BLaER1 (cell line): ENCODE data around the gene CINP.
A peak's percentile ranks its signal among the peaks of the same experiment; 100 is the strongest.

Experiments
- H3K27ac ChIP-seq: shearing (Covaris generic); formaldehyde crosslinking; 2 replicates; pipeline ENCODE4 v1.8.1; 2022
- H3K27me3 ChIP-seq: shearing (Covaris generic); formaldehyde crosslinking; 2 replicates; pipeline ENCODE4 v1.8.1; 2022
- H3K36me3 ChIP-seq: shearing (Covaris generic); formaldehyde crosslinking; 2 replicates; pipeline ENCODE4 v1.8.1; 2022
- H3K4me1 ChIP-seq: shearing (Covaris generic); formaldehyde crosslinking; 2 replicates; pipeline ENCODE4 v1.8.1; 2022
- H3K4me2 ChIP-seq: shearing (Covaris generic); formaldehyde crosslinking; 2 replicates; pipeline ENCODE4 v1.8.1; 2022
- H3K4me3 ChIP-seq: shearing (Covaris generic); formaldehyde crosslinking; 2 replicates; pipeline ENCODE4 v1.8.1; 2022
- H3K9ac ChIP-seq: shearing (Covaris generic); formaldehyde crosslinking; 2 replicates; pipeline ENCODE4 v1.8.1; 2022
- H3K9me3 ChIP-seq: shearing (Covaris generic); formaldehyde crosslinking; 2 replicates; pipeline ENCODE4 v1.8.1; 2022
- H4K20me1 ChIP-seq: shearing (Covaris generic); formaldehyde crosslinking; 2 replicates; pipeline ENCODE4 v1.8.1; 2022
- Cebpa-rat ChIP-seq: shearing (Covaris generic); IDR thresholded peaks from 2 replicates; pipeline ENCODE4 v1.8.1; 2022

CINP gene

DNA sequence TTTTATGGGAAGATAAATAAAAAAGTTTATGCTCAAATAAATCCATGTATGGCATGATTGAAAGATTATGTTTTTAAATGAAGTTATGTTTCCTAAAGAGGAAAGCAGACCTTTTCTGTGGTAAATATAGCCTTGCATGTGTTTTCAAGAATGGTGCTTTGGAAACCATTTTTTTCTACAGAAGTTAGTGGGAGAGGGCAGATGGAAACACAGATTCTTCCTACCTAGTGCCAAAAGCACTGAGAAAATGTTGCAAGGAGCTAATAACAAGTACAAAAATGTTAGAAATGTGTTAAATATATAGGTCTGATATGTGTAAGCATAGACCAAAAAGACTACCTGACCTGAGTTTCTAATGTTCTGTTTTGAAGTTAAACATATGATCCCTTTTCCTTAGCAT lies 24.4 kb upstream of the CINP start:
- Histone ChIP-seq H3K4me3 (no peak overlapping the region), H3K27ac (no peak overlapping the region), H3K9me3 (no peaks in the 10 kb centered on the region), H3K36me3 (no peaks in the 10 kb centered on the region), H3K4me2 (no peak overlapping the region), H3K9ac (no peak overlapping the region), H3K27me3 (no peaks in the 10 kb centered on the region), H4K20me1 (no peaks in the 10 kb centered on the region), H3K4me1 (no peaks in the 10 kb centered on the region)
- no peak for TF ChIP-seq Cebpa-rat

DNA sequence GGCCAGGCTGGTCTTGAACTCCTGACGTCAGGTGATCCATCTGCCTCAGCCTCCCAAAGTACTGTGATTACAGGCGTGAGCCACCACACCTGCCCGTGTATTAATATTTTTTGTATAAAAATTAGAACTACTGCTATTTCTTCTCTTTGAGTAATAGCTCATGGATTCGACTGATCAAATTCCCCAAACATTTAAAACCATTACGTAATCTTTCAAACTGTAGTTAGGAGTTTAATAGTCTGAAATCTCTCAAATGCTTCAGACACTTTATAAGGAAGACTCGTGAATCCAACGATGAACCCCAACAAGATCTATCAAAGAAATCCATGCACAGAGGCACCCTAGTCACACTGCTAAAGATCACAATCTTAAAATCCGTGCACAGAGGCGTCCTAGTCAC lies 16.1 kb upstream of the CINP start:
- Histone ChIP-seq H3K9ac (no peak overlapping the region), H3K36me3 (peaks cover 33% of the 10 kb centered on the region), H3K4me3 (no peak overlapping the region), H3K9me3 (no peaks in the 10 kb centered on the region), H3K27me3 (no peaks in the 10 kb centered on the region), H3K4me2 (no peak overlapping the region), H3K4me1 (no peaks in the 10 kb centered on the region), H3K27ac (no peak overlapping the region), H4K20me1 (no peaks in the 10 kb centered on the region)
- TF ChIP-seq Cebpa-rat = no peak

DNA sequence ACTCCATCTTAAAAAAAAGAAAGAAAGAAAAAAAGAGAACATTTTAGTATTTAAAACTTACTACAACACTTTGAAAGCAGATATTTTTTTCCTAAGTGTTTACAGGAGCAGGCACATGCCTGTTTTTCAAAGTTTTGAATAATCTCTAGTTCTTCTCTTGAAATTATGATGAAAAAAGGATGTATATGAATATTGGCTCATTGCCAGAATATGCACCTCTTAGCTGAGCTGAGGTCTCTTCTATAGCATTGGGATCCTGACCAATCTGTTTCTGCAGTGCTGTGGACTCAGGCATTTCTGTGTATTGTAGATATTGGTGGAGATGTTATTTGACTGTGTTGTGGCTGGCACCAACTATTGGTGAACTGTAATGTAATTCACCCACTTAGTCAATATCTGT lies 15.0 kb upstream of the CINP start:
- Histone ChIP-seq H3K9me3 (no peaks in the 10 kb centered on the region), H3K36me3 (peaks cover 33% of the 10 kb centered on the region), H3K27ac (no peak overlapping the region), H3K27me3 (no peaks in the 10 kb centered on the region), H3K4me2 (no peak overlapping the region), H3K9ac (no peak overlapping the region), H3K4me3 (no peak overlapping the region), H4K20me1 (no peaks in the 10 kb centered on the region), H3K4me1 (no peaks in the 10 kb centered on the region)
- no peak for TF ChIP-seq Cebpa-rat

DNA sequence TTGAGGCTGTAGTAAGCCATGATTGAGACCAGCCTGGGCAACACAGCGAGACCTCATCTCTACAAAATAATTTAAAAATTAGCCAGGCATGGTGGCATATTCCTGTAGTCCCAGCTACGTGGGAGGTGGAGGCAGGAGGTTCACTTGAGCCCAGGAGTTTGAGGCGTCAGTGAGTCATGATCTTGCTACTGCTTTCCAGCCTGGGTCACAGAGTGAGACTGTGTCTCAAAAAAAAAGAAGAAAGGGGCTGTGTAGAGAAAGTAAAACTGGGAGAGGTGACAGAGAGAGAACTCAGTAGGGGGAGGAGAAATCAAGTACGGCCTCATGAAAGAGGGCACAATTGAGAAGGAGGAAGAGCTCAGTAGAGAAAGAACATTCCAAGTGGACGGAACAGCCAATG lies 12.4 kb upstream of the CINP start:
- Histone ChIP-seq H3K27me3 (no peaks in the 10 kb centered on the region), H3K9ac (no peak overlapping the region), H3K9me3 (no peaks in the 10 kb centered on the region), H3K4me1 (no peaks in the 10 kb centered on the region), H3K36me3 (peaks cover 27% of the 10 kb centered on the region), H3K4me3 (no peak overlapping the region), H3K4me2 (no peak overlapping the region), H3K27ac (no peak overlapping the region), H4K20me1 (no peaks in the 10 kb centered on the region)
- no peak for TF ChIP-seq Cebpa-rat

DNA sequence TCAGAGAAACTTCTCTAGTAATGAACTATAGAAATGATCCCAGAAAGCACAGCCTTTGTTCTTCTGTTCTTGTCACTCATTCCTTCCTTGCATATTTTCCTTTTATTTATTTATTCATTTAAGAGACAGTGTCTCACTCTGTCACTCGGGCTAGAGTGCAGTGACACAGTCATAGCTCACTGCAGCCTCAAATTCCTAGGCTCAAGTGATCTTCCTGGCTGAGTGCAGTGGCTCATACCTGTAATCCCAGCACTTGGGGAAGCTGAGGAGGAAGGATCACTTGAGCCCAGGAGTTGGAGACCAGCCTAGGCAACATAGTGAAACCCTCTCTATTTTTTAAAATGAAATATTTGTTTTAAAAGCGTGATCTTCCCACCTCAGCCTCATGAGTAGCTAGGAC lies 11.6 kb upstream of the CINP start:
- Histone ChIP-seq H3K36me3 (peaks cover 23% of the 10 kb centered on the region), H3K4me2 (no peak overlapping the region), H3K27ac (no peak overlapping the region), H3K9ac (no peak overlapping the region), H3K9me3 (no peaks in the 10 kb centered on the region), H3K27me3 (no peaks in the 10 kb centered on the region), H4K20me1 (peaks cover under 1% of the 10 kb centered on the region; the same call in 1 of the 2 replicates), H3K4me1 (no peaks in the 10 kb centered on the region), H3K4me3 (no peak overlapping the region)
- no peak for TF ChIP-seq Cebpa-rat

DNA sequence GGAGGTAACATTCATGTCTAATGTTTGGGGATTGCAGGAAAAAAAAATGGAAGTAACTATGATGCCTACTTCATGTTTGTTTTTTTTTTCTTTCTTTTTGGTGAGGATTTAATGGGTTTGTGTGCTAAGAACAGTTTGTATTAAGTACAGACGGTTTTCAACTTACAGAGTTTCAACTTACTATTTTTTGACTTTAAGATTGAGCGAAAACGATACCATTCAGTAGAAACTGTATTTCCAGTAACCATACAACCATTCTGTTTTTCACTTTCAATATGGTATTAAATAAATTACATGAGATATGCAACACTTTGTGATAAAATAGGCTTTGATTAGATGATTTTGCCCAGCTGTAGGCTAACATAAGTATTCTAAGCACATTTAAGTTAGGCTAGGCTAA lies 10.4 kb upstream of the CINP start:
- H3K9me3 ChIP-seq = no peaks in the 10 kb centered on the region
- peaks cover 2% of the 10 kb centered on the region for H3K4me1 ChIP-seq
- H3K36me3 ChIP-seq = peaks cover 13% of the 10 kb centered on the region; the same call in 1 of the 2 replicates
- no peak overlapping the region for H3K27ac ChIP-seq
- no peak overlapping the region for H3K4me2 ChIP-seq
- TF ChIP-seq Cebpa-rat = no peak
- no peak overlapping the region for H3K4me3 ChIP-seq
- no peaks in the 10 kb centered on the region for H3K27me3 ChIP-seq
- H4K20me1 ChIP-seq = peaks cover 8% of the 10 kb centered on the region
- H3K9ac ChIP-seq = no peak overlapping the region

DNA sequence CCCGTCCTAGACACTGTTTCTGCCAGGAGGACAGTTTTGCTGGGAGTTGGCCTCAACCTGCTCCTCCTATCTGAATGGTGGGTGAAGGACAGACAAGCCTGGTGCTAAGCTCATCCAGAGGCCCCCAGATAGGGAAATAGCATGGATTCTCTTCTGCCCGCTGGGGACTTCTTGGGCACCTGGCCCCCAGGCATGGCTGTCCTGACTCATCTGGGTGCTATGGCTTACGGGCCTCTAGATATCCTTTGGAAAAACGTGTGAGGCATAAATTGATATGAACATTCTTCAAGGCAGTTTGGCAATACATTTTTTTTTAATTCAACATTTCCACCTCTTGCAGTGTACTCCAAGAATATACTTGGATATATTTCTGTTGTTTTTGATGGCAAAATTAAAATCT lies 8.7 kb upstream of the CINP start:
- Histone ChIP-seq H3K4me3 (no peak overlapping the region), H3K9ac (no peak overlapping the region), H3K9me3 (no peaks in the 10 kb centered on the region), H4K20me1 (peaks cover 8% of the 10 kb centered on the region), H3K36me3 (no peaks in the 10 kb centered on the region), H3K4me2 (no peak overlapping the region), H3K4me1 (peaks cover 12% of the 10 kb centered on the region), H3K27me3 (no peaks in the 10 kb centered on the region), H3K27ac (no peak overlapping the region)
- TF ChIP-seq Cebpa-rat = no peak

DNA sequence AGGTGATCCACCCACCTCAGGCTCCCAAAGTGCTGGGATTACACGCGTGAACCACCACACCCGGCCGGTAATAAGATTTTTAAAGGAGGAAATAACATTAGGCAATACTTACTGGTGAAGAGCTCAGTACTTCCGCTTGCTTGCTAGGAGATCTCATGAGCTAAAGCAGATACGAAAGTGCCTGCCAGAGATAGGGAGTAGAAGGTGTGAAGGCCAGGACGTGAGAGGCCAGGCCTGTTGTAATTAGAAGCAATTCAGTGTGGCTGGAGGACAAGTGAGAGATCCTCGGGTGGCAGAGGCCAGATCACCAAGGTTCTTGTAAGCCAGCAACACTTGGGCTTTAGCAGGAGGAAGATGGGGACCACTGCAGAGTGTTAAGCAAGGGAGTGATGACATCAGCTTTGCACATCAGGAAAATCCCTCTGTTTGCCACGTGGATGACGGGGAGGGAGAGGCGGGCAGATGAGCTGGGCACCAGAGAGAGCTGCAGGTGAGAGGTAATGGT lies 7.7 kb upstream of the CINP start:
- Histone ChIP-seq H3K9me3 (no peaks in the 10 kb centered on the region), H3K9ac (no peak overlapping the region), H3K4me2 (no peak overlapping the region), H4K20me1 (peaks cover 8% of the 10 kb centered on the region), H3K27ac (no peak overlapping the region), H3K27me3 (no peaks in the 10 kb centered on the region), H3K4me1 (peaks cover 12% of the 10 kb centered on the region), H3K36me3 (no peaks in the 10 kb centered on the region), H3K4me3 (no peak overlapping the region)
- TF ChIP-seq Cebpa-rat = no peak

DNA sequence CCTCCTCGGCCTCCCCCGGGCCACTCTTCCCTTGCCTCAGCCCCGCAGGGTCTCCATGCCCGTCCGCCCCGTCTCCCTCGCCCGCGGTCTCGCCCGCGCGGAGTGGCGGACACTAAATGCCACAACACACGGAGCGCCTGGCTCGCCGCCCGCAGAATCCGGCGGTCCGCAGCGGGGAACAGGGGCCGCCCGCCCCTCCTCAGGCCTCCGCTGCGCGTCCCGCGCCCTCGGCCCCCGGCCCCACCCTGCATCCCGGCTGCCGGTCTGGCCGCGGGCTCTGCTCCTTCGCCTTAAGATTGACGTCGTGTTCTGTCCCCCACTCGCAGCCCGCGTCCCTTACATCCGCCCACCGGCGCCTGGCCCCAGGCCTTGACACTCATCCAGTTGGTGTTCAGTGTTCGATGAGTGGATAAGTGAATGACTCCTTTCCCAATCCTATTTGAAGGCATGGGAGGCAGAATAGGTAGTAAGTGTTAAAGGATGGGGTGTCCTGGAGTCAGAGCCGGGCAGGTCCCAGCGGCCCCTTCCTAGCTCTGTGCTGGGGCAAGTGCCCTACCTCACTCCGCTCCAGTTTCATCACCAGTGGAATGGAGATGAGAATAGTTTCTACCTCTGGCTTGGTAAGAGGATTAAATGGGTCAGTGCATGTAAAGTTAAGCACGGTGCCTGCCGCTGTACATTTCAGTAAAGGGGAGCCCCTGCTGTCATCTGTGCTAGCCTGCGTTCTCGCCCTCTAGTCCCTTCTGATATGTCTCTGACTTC lies 673 bp upstream of the CINP start:
- Histone ChIP-seq H3K27me3 (no peaks in the 10 kb centered on the region), H3K4me2 (peak overlapping the region; percentile 90), H3K4me1 (peaks cover 41% of the 10 kb centered on the region), H4K20me1 (no peaks in the 10 kb centered on the region), H3K27ac (peak overlapping the region; percentile 78), H3K4me3 (peak overlapping the region; percentile 89), H3K9ac (peak overlapping the region; percentile 91), H3K9me3 (no peaks in the 10 kb centered on the region), H3K36me3 (peaks cover 6% of the 10 kb centered on the region)
- TF ChIP-seq Cebpa-rat = no peak

DNA sequence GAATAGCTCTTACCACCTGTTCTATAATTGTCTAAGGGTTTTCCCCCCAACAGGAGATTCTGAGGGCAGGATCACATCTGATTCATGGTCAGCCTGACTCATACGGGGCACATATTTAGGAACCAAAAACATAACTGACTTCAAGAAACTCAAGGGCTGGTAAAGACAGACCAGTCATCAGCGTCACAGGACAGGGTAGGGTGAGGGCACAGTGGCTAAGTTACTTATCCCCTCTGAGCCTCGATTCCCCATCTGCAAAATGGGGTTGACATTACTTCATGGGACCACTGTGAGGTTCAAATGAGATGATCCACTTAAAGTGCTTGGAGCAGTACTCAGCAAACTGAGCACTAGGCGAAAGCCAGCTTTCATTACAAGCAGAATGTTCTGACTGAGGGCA lies 606 bp downstream of the CINP start:
- H3K9me3 ChIP-seq = no peaks in the 10 kb centered on the region
- H3K4me2 ChIP-seq = peak overlapping the region; percentile 96
- no peak for TF ChIP-seq Cebpa-rat
- no peaks in the 10 kb centered on the region for H4K20me1 ChIP-seq
- peak overlapping the region; percentile 91 for H3K9ac ChIP-seq
- no peaks in the 10 kb centered on the region for H3K27me3 ChIP-seq
- H3K27ac ChIP-seq = peak overlapping the region; percentile 78
- peak overlapping the region; percentile 89 for H3K4me3 ChIP-seq
- peaks cover 28% of the 10 kb centered on the region for H3K4me1 ChIP-seq
- H3K36me3 ChIP-seq = peaks cover 19% of the 10 kb centered on the region
